Measurements from ENCODE around the gene TMEM240.
A peak's percentile ranks its signal among the peaks of the same experiment; 100 is the strongest.
"Not testable (repeated sequence)": the region's sequence is repeated elsewhere in the genome, so short reads cannot be mapped to it uniquely, and the experiment has no call there.

The TMEM240 gene

GRCh38 chr1:1540090-1540817, at the start of gene TMEM240:
TMEM240 (minus strand) TSS chr1:1540624; CDS start chr1:1540346, 278 bp downstream.
- DNase-seq, result peak; percentile 49

GRCh38 chr1:1583347-1584010, 43.1 kb upstream of the TMEM240 start:
- no peak for DNase-seq

GRCh38 chr1:1582585-1583346, 42.3 kb upstream of the TMEM240 start:
- no peak for DNase-seq

GRCh38 chr1:1578371-1578940, 38.0 kb upstream of the TMEM240 start:
- no peak for DNase-seq

- no peak for DNase-seq
Observed at GRCh38 chr1:1577367-1578011, 37.1 kb upstream of the TMEM240 start.

GRCh38 chr1:1574721-1575537, 34.5 kb upstream of the TMEM240 start, which contains the start of gene SSU72:
SSU72 (minus strand) TSS chr1:1574863; CDS start chr1:1574557, 306 bp downstream.
- DNase-seq, result peak; percentile 92

- peak; percentile 81 for DNase-seq
Observed at GRCh38 chr1:1573843-1574720, 33.7 kb upstream of the TMEM240 start.

- DNase-seq, result no peak
Observed at GRCh38 chr1:1569341-1569740, 28.9 kb upstream of the TMEM240 start.

- no peak for DNase-seq
Observed at GRCh38 chr1:1567891-1568291, 27.5 kb upstream of the TMEM240 start.

- no peak for DNase-seq
Observed at GRCh38 chr1:1567152-1567875, 26.9 kb upstream of the TMEM240 start.

GRCh38 chr1:1565340-1565739, 24.9 kb upstream of the TMEM240 start:
- no peak for DNase-seq

- no peak for DNase-seq
Observed at GRCh38 chr1:1564268-1564667, 23.8 kb upstream of the TMEM240 start.

GRCh38 chr1:1563688-1564087, 23.3 kb upstream of the TMEM240 start:
- DNase-seq, result no peak

GRCh38 chr1:1562556-1563195, 22.3 kb upstream of the TMEM240 start:
- no peak for DNase-seq

GRCh38 chr1:1561801-1562470, 21.5 kb upstream of the TMEM240 start:
- no peak for DNase-seq

- DNase-seq, result no peak
Observed at GRCh38 chr1:1560178-1560577, 19.8 kb upstream of the TMEM240 start.

GRCh38 chr1:1559066-1559465, 18.6 kb upstream of the TMEM240 start:
- no peak for DNase-seq

- DNase-seq, result no peak
Observed at GRCh38 chr1:1558591-1558990, 18.2 kb upstream of the TMEM240 start.

GRCh38 chr1:1557688-1558087, 17.3 kb upstream of the TMEM240 start:
- DNase-seq, result not testable (repeated sequence)

All from activated CD4-positive, CD25-positive, alpha-beta regulatory T cell treated with anti-CD3 and anti-CD28 coated beads, Interleukin-2, amount 50 U/mL, for 72 hours (primary cell).